Activated CD4-positive, CD25-positive, alpha-beta regulatory T cell (primary cell): ENCODE results near the gene TAF8.

Experiments
- DNase-seq, 4 experiments: peaks; one replicate each; lab custom pipeline; 2025; lab: John Stamatoyannopoulos, UW

TAF8 gene

DNA sequence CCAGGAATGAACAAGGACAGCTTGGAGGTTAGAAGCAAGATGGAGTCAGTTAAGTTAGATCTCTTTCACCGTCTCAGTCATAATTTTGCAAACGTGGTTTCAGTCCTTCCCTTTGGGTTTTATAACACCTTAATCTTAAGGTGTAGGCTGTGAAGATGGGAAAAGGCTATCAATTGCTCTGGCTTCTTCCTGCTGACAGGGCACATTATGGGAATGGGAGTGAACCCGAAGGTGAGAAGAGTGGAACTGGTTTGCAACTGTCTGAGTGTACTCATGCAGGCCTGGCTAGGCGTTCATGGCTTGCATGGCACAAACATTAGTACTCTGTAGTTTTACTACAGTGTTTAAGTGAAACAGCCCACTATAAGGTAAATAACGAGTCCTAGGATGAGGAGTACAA lies 9.4 kb downstream of the TAF8 start:
- DNase-seq = no peak

DNA sequence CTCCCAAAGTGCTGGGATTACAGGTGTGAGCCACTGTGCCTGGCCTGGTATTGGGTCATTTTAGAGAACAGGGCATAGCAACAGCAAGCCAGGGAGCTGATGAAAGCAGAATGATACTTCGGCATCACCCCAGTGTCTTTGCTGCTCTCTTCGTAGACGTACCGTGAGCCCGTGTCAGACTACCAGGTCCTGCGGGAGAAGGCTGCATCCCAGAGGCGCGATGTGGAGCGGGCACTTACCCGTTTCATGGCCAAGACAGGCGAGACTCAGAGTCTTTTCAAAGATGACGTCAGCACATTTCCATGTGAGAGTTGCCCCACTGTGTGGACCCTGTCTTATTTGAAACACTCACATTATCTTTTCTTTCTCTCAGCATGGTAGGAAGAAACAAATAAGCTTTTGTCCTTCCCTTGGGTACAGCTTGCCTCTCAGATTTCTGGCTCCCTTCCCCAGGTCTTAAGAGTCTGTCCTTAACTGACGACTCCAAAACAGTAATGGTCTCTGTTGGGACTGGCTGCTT lies 15.9 kb downstream of the TAF8 start:
- DNase-seq = no peak

GRCh38 chr6:42068173-42068572 lies 17.8 kb downstream of the TAF8 start:
- DNase-seq = no peak

DNA sequence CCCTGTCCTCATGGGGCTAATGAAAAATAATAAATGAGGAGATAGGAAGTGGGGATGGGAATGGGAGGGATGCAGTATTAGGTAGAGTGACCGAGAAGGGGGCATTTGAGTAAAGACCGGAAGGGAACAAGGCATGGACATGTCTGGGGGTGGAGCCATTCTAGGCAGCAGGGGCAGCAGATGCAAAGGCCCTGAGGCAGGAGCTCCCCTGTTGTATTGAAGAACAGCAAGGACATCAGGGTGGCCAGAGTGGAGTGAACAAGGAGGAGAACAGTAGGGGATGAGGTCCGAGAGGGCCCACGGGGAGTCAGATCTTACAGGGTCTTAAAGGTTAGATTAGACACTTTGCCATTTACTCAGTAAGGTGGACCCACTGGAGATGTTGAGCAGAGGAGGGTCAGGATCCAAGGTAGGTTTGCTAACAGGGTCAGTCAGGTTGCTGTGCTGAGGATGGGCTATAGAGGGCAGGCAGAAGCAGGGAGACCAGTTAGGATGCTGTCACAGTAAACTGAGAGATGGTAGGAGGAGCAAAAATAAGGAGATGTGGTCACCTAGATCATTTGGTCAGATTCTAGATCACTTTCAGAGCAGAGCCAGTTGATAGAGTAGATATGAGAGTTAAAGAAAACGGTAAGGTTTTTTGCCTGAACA lies 18.7 kb downstream of the TAF8 start:
- DNase-seq = no peak

DNA sequence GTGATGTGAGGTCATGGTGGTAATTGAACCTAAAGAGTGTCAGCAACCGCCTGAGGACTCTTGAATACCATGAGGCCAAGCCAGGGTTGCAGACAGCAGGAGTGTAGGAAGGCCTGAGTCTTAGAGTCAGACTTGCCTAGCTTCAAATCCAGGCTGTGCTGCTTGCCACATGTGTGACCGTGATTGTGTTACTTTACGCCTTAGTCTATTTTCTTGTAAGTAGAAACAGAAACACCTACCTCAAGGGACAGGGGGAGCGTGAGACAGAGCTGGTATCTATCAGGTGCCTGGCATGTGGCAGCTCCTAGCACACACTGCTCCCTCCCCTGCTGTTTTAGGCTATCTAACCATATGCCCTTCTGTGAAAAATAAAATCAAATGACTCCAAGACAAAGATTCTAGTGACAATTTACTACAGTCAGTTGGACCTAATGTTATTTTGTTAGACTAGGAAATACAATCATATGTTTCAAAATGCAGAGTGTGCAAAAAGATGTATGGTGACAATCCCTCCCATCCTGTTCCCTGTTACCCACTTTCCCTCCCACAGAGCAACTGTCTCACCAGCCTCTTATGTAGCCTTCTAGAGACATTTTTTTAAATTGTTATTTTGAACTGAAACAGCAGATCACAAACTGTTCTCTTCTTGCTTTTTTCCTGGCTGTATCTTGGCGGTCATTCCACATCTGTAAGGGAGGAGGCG lies 21.7 kb downstream of the TAF8 start:
- DNase-seq = no peak

DNA sequence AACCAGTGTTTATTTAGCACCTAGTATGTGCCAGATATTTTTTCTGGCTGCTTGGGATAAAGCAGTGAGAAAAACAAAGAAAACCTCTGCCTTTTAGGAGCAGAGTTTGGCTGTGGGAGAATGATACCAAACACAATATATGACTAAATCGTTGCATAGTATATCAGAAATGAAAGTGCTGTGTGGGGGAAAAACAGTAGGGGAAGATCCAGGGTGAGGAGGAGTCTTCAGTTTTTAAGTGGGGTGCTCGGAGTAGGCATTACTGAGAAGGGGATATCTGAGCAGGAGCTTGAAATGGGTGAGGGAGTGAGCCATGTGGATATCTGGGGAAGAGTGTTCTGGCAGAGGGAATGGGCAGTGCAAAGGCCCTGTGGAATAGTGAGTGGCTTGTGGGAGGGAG lies 23.0 kb downstream of the TAF8 start:
- DNase-seq = no peak

GRCh38 chr6:42075159-42075838 lies 25.0 kb downstream of the TAF8 start:
- DNase-seq = peak in 3 of 4 experiments; percentile 9 to 42 (median 18)

- DNase-seq = no peak
Observed at GRCh38 chr6:42078386-42078785, 28.1 kb downstream of the TAF8 start.

DNA sequence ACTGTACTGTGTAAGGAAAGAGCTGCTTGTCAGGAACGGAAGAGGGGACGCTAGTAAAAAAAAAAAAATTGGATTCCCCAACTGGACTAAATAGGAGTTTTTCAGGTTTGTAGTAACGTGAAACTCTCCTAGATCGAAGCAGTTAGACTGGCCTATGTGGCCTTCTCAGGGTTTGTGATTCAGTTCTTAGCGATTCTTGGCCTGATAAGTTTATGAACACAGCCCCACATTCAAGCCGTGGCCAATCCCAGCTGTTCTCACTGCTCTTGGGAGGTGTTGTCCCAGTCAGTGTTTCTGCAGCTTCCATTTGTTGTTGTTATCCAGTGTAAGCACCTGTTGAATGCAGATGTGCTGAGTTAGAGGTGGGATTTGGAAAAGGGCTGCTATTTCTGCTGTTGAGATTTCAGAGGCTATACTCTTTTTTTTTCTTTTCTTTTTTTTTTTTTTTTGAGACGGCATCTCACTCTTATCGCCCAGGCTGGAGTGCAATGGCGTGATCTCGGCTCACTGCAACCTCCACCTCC lies 29.7 kb downstream of the TAF8 start:
- no peak for DNase-seq

GRCh38 chr6:42083530-42083929 lies 33.2 kb downstream of the TAF8 start:
- no peak for DNase-seq

DNA sequence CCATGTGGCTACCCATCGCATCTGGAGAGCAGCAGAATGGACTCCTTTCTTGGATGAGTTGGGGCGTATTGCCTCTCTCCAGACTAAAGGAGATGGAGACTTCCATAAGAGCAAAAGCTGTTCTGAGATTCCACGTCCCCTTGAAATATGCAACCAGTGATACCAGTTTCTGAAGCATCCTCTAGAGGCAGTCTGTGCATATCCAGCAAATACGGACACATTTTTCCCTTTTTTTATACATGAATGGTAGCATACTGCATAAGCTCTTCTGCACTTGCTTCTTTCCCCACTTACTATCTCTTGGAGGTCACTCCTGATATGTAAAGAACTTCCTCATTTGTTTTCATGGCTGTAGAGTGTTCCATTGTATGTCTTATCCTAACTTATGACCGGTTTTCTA lies 34.6 kb downstream of the TAF8 start:
- DNase-seq = no peak

GRCh38 chr6:42086046-42087035 lies 36.0 kb downstream of the TAF8 start:
- DNase-seq = no peak

DNA sequence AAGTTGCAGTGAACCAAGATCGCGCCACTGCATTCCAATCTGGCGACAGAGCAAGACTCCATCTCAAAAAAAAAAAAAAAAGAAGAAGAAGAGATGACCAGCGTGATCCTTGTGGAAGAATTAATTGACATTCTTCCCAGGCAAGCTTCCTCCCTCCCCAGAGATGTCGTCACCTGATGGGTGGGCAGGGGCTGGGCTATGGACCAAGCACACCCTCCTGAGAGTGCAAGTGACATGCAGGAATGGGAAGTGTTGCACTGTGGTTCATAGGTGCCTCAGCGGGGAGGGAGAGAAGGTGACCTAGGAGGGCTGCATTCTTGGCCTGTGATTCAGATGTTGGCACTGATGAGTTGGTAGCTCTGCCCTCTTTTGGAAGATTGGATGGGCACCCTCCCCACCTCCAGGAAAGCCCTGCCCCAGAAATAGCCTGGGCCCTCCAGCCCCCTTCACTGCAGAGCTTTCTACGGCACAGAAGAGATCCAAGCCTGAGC lies 37.8 kb downstream of the TAF8 start:
- DNase-seq = no peak

DNA sequence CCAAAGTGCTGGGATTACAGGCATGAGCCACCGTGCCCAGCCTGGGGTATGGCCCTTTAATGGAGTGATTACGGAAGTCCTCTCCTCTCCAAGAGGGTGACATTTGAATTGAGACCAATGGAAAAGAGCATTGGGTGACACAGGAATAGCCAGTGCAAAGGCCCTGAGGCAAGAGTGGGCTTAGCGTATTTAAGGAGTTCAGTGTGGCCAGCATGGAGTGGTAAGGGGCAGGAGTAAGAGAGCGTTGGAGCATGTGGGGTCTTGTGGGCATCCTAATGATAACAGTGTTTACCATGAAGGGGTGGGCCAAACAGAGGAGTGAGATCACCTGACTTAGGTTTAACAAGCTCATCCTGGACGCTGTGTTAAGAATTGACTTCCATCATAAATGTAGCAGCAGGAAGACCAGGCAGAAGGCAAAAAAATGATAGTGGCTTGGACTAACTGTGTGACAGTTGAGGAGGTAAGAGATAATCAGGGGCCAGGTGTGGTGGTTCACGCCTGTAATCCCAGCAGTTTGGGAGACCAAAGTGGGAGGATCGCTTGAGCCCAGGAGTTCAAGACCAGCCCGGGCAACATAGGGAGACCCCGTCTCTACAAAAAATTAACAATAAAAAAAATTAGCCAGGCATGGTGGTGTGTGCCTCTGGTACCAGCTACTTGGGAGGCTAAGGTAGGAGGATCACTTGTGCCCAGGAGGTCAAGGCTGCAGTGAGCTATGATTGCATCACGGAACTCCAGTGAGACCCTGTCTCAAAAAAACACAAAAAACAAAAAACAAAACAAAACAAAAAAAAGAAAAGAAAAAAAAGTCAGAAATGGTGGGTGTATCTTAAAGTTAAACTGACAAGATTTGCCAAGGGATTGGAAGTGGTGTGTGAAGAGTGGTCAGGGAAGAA lies 40.7 kb downstream of the TAF8 start:
- DNase-seq = no peak

GRCh38 chr6:42091718-42092023 lies 41.3 kb downstream of the TAF8 start:
- no peak for DNase-seq

GRCh38 chr6:42093582-42094329 lies 43.4 kb downstream of the TAF8 start:
- no peak for DNase-seq

- no peak for DNase-seq
Observed at GRCh38 chr6:42095094-42095493, 44.8 kb downstream of the TAF8 start.

DNA sequence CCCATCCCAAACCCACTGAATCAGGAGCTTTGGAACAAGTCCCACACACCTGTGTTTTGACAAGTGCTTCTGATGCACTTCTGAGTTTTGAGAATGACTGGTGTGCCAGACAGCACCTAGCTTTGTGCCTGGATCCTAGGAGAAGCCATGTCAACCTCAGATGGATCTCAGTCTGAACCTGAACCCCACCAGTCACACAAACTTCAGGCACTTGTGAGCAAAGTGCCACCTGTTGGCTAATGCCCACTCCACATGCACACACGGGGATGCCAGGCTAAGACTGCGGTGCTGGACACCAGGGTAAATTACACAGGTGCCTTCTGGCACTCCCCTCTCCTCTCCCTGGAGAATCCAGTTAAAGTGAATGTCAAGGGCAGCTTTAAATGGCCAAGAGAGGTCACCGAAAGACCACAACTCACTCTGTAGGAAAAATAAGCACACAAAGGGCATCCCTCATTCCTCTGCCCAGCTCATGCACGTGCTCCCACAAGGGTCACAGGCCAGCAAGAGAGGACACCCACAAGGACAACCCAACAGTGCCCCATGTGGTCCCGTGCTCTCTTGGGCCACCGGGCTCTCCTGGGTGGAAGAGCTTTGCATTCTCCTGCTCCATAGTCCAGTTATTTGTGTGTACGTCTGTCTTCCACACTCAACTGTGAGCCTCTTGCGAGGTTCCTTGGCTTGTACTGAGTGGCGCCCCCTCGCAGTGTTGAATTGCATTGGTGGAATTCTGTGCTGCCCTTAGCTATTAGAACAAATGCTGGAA lies 45.6 kb downstream of the TAF8 start:
- no peak for DNase-seq
